ENCODE results near the gene ZNF821.
A peak's percentile ranks its signal among the peaks of the same experiment; 100 is the strongest.

ZNF821 gene

DNA sequence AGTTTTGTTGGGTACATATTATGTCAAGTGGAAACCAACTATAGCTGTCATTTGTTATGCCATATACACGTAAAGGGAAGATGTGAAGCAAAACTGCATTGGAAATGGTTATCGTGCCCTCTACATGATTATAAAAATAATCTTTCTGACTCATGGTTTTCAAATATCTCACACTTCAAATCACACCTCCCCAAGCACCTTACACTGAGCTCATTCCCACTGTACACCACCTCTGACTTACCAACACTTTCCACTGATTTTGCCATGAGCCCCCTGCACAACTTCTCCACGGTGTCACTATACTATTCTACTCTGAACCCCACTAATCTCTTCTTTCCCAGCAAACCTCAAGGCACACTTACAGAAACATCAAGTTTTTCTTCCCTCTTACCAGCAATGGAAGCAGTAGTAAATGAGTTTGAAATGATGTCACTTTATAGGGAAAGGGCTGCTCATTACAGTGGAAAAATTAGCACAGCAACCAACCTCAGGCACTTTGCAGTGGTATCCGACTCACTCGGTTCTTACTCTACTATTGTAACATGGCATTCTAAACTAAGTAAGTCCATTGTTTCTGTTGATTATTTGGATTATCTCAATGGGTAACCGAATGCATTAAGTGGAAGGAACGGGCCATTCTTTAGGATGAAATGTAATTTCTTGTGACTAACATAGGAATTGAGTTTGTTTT lies 18.7 kb downstream of the ZNF821 start:
- no peak overlapping the region for H3K4me3 ChIP-seq (ENCODE audit: low read length)
- DNase-seq (ENCODE audit: low read depth): no peak
- TF ChIP-seq, protein P1, sequence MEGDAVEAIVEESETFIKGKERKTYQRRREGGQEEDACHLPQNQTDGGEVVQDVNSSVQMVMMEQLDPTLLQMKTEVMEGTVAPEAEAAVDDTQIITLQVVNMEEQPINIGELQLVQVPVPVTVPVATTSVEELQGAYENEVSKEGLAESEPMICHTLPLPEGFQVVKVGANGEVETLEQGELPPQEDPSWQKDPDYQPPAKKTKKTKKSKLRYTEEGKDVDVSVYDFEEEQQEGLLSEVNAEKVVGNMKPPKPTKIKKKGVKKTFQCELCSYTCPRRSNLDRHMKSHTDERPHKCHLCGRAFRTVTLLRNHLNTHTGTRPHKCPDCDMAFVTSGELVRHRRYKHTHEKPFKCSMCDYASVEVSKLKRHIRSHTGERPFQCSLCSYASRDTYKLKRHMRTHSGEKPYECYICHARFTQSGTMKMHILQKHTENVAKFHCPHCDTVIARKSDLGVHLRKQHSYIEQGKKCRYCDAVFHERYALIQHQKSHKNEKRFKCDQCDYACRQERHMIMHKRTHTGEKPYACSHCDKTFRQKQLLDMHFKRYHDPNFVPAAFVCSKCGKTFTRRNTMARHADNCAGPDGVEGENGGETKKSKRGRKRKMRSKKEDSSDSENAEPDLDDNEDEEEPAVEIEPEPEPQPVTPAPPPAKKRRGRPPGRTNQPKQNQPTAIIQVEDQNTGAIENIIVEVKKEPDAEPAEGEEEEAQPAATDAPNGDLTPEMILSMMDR (IDR thresholded peaks at IDR 0.05; ENCODE audit: insufficient read depth, low read depth, low read length, missing control alignments): no peak

DNA sequence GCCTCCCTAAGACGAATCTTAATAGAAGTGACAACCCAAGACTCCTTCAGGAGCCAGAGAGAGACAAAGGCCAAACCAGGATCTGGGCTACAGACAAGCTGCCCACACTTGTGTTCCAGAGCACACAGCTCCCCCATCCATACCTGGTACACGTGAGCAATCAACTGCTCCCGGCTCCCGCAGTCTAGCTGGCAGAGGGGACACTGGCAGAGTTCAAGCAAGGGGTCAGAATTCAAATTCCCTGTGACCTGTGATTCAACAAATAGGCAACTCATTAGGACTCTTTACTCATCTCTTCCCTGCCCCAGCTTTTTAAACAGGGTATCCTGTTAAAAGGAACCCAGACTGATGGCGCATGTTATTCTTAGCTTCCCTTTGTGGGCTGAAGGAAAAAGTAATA lies 20.0 kb downstream of the ZNF821 start:
- H3K4me3 ChIP-seq (ENCODE audit: low read length): no peak overlapping the region
- TF ChIP-seq, protein P1 (IDR thresholded peaks at IDR 0.05; ENCODE audit: insufficient read depth, low read depth, low read length, missing control alignments): no peak
- DNase-seq (ENCODE audit: low read depth): no peak

DNA sequence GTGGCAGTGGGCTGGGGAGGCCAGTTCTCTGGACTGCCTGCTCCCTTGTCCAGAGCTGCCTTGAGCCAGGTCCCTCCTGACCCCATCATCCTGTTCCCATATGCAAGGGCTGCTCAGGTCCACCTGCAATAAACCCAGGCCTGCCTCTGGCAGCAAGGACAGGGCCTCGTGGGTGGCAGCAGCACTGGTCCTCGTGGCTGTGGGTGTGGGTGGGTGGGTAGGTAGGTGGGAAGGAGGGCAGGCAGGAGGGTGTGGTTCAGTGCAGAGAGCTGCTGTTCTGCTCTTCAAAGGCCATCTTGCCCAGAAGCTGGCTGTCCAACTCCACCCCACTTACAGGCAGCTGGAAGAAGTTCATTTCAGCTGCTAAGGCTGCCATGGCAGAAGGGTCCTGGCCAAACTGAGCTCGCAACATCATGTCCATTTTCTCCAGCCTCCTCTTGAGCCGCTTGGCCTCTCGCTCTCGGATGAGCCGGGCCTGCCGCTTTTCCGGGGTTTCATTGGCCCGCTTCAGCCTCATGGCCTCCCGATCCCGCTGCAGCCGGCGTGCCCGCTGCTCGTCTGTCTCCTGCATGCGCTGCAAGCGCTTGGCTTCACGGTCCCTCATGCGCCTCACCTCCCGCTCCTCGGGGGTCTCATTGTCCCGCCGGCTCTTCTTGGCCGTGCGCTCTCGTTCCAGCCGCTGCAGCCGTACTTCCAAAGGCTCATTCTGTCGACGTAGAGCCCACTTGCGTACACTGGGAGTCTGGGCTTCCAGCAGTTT lies 24.0 kb downstream of the ZNF821 start:
- TF ChIP-seq, protein P1 (IDR thresholded peaks at IDR 0.05; ENCODE audit: insufficient read depth, low read depth, low read length, missing control alignments): no peak
- no peak overlapping the region for H3K4me3 ChIP-seq (ENCODE audit: low read length)
- no peak for DNase-seq (ENCODE audit: low read depth)

DNA sequence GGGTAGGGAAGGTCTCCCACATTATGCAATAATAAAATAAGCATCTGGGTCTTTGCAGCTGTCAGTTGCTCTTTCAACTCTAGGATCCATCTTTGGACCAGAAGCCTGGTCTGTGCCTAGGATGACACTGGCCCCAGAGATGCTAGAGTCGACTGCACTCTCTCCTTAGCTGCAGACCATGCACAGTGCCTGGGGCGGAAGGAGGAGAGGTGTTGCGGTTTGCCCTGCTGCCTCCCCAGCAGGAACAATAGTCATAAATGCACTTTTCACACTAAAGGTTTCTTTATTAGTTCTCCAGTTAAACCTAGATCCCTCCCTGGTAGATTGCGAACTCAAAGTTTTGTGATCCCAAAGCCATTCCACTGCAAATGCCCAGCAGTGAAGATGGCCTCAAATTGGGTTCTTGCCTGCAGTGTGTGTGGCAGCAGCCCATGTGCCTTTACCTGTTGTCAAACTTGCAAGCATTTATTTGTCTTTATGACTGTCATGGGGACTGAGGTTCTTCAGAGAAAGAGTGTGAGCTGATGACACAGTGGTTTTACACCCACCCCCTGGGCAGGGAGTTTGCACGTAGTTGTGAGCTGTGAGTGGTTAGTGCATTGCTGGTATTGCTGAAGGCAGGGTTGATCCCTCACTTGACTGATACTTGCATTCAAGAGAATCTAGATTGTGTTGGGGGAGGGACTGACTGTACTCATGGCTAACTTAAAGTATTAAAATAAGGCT lies 27.9 kb downstream of the ZNF821 start:
- TF ChIP-seq, protein P1 (IDR thresholded peaks at IDR 0.05; ENCODE audit: insufficient read depth, low read depth, low read length, missing control alignments): no peak
- no peak overlapping the region for H3K4me3 ChIP-seq (ENCODE audit: low read length)
- DNase-seq (ENCODE audit: low read depth): no peak

DNA sequence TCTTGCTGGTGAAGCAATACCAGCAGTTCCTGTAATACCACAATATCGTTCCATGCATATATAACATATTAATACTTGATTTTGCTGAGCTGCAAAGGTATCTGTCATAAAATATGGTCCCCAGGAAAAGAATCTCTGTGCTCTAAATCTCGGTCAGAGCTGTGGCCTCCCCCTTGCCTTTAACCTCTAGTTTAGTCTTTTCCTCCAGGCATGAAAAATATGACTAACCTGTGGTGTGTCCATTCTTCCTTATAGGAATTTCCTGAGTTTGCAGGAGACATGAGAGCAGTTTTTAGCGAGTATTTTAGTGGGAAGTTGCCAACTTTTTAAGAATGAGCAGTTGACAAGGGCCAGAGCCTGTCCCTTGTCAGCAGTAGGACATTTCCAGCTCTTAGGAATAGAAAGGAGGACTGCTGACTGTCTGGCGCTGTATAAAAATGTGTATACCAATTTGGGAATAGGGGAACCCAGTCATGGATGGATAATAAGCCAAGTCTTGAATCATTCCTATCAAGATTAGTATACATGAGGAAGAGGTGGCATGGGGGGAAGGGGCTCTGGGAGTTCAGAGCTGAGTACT lies 29.5 kb downstream of the ZNF821 start:
- TF ChIP-seq, protein P1 (IDR thresholded peaks at IDR 0.05; ENCODE audit: insufficient read depth, low read depth, low read length, missing control alignments): no peak
- peak; percentile 17 for DNase-seq (ENCODE audit: low read depth)
- no peak overlapping the region for H3K4me3 ChIP-seq (ENCODE audit: low read length)

DNA sequence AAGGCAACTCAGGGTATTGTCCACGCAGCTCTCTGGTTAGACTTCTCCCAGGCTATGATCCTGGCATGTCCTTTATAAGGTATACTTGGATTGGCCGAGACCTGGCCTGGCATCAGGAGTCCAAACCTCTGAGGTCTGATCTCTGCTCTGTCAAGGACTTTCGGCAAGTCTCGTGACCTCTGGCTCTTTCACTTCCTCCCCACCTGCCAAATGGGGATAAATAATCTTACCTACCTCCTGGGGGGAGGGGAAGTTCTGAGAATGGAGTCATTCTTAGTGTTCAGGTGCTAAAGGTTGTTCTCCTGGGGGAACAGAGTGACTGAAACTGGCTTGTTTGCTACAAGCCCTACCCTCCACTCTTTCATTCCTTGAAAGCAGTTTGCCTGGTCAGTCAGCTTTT lies 30.6 kb downstream of the ZNF821 start:
- no peak overlapping the region for H3K4me3 ChIP-seq (ENCODE audit: low read length)
- TF ChIP-seq, protein P1 (IDR thresholded peaks at IDR 0.05; ENCODE audit: insufficient read depth, low read depth, low read length, missing control alignments): no peak
- DNase-seq (ENCODE audit: low read depth): no peak

Data from epithelial cell of esophagus (primary cell).